ENCODE data around the gene CLDND1.

CLDND1 gene

DNA sequence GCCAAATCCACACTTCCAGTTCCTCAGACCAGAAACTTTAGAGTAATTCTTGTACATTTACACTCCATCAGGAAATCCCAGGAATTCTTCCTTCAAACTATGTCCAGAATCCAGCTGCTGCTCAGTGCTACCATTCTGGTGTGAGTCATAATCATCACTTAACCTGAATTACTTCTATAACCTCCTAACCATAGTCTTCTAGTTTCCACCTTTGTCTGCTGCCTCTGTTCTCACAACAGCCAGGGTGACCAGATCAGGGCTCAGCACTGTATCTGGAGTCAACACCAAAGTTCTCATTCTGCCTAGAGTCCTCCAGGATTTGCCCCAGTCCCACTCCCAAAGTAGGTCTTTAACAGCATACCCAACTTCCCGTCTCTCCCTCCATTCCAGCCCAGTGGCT is 3.4 kb downstream of the CLDND1 start:
- DNase-seq (ENCODE audit: extremely low read depth, low read depth) = no peak
- TF ChIP-seq, protein P1, sequence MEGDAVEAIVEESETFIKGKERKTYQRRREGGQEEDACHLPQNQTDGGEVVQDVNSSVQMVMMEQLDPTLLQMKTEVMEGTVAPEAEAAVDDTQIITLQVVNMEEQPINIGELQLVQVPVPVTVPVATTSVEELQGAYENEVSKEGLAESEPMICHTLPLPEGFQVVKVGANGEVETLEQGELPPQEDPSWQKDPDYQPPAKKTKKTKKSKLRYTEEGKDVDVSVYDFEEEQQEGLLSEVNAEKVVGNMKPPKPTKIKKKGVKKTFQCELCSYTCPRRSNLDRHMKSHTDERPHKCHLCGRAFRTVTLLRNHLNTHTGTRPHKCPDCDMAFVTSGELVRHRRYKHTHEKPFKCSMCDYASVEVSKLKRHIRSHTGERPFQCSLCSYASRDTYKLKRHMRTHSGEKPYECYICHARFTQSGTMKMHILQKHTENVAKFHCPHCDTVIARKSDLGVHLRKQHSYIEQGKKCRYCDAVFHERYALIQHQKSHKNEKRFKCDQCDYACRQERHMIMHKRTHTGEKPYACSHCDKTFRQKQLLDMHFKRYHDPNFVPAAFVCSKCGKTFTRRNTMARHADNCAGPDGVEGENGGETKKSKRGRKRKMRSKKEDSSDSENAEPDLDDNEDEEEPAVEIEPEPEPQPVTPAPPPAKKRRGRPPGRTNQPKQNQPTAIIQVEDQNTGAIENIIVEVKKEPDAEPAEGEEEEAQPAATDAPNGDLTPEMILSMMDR (IDR thresholded peaks at IDR 0.05; ENCODE audit: low read depth, low read length) = no peak

GRCh38 chr3:98518816-98519215 is 3.9 kb downstream of the CLDND1 start:
- TF ChIP-seq, protein P1 (IDR thresholded peaks at IDR 0.05; ENCODE audit: low read depth, low read length) = no peak
- DNase-seq (ENCODE audit: extremely low read depth, low read depth) = no peak

- no peak for DNase-seq (ENCODE audit: extremely low read depth, low read depth)
- TF ChIP-seq, protein P1 (IDR thresholded peaks at IDR 0.05; ENCODE audit: low read depth, low read length) = no peak
Measured at GRCh38 chr3:98514948-98515347, 7.8 kb downstream of the CLDND1 start.

- no peak for DNase-seq (ENCODE audit: extremely low read depth, low read depth)
- TF ChIP-seq, protein P1 (IDR thresholded peaks at IDR 0.05; ENCODE audit: low read depth, low read length) = no peak
Measured at GRCh38 chr3:98513736-98514135, 9.0 kb downstream of the CLDND1 start.

DNA sequence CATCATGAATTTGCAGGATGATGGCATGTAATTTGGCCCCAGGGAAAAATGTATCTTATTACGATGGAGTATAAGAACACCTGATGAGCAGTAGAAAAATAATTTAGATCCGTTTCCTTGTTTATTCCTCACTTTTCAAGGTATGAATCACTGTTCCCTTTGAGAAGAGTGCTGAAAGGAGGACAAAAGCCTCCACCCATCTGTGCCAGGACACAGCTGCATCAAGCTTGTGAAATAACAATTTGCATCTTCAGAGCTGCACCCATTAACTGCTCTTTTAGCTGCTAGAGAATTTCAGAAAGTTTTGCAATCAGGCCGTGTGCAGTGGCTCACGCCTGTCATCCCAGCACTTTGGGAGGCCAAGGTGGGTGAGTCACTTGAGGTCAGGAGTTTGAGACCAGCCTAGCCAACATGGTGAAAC is 9.6 kb downstream of the CLDND1 start:
- no peak for DNase-seq (ENCODE audit: extremely low read depth, low read depth)
- TF ChIP-seq, protein P1 (IDR thresholded peaks at IDR 0.05; ENCODE audit: low read depth, low read length) = no peak

DNA sequence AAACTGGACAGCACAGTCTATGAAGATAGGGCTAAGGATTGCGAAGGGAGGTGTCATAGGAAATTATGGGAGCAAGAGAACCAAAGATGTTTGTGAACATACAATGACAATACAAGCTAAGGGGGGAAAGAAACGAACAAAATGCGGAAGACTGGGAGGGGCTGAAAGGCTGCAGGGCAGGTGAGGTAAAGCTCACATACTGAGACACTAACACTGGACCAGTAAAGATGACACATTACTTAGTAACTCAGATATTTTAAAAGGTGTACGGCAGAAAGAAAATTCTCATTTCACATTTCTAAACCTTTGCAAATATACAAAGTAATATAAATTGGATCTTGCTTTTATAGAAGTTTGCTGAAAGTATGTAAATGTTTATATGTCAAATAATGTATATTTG is 10.1 kb downstream of the CLDND1 start:
- TF ChIP-seq, protein P1 (IDR thresholded peaks at IDR 0.05; ENCODE audit: low read depth, low read length) = no peak
- no peak for DNase-seq (ENCODE audit: extremely low read depth, low read depth)

- no peak for DNase-seq (ENCODE audit: extremely low read depth, low read depth)
- TF ChIP-seq, protein P1 (IDR thresholded peaks at IDR 0.05; ENCODE audit: low read depth, low read length) = no peak
Measured at GRCh38 chr3:98508582-98508981, 14.1 kb downstream of the CLDND1 start.

All from AG09319 (cell line).